8988T (cell line): ENCODE results near the gene PAM.
"Not testable (repeated sequence)": the region's sequence is repeated elsewhere in the genome, so short reads cannot be mapped to it uniquely, and the experiment has no call there.

ENCODE experiments used
- DNase-seq: peaks from one replicate; pipeline ENCODE4 v3.0.0; 2011

The PAM gene

DNA sequence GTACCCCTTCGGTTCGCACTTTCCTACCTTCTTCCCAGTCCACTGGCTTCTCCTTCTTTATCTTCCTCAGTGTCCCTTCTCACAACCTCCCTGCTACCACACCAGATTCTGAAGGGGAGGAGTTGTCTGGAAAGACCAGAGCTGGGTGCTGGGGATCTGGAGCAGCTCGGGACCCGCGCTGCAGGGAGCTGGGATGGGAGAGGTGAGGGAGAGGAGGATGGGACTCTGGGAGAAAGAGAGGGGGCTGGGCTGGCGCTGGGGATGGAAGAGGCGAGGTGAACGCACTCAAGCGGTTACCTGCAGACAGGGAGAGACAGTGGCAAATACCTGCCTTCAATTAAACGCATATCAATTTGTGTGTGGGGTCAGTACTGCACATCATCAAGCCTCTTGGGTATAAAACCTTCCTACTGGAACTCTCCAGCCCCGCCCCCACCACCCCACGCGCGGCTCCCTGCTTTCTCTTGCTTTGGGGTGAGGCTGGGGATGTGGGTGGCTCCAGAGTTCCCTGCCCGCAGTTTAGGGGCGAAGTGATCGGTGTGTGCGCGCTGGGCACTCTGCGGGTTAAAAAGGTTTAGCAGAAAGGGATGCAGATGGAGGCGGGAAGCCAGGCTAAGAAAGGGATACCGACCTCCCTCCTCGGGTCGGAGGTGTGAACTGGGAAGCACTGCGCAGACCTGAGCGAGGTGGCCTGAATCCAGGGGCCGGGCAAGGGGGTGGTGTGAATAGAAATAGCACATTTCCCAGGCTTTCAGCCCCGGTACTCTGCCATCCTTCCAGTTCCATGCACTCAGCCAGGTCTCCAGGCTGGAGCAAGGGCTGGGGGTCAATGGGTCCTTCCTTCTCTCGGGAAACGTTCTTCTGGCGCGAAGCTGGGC lies 977 bp upstream of the PAM start:
- DNase-seq: peak; percentile 43

DNA sequence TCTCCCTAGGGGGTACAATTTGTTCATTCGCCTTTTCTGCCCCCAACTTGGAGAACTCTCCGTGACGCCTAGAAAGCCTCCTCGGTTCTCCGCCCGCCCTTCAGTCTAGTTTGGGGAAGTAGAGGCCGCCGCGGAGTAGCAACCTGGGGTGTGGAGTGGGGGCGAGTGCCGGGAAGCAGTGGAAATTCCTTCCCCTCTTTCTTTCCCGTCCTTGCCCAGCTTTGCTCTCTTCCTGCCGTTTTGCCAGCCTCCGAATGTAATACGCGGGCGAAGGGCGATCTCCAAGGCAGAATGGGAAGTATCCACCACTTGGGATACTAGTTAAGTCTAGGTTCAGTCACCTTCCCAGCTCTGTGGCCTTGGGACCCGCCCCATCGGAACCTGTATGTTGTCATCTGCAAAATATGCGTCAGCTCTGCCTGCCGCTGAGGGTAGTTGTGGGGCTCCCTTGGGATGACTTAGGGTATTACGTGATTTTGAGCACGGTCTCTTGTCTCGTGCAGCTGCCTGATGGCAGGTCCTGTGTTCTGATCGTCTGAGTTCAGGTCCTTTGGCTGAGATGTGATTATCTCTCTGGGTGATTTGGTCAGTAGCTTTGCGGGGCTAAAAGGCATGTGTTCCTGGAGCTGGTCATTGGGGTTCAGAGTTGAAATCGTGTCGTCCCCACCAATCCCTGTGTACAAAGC lies 724 bp downstream of the PAM start:
- DNase-seq: peak; percentile 64

DNA sequence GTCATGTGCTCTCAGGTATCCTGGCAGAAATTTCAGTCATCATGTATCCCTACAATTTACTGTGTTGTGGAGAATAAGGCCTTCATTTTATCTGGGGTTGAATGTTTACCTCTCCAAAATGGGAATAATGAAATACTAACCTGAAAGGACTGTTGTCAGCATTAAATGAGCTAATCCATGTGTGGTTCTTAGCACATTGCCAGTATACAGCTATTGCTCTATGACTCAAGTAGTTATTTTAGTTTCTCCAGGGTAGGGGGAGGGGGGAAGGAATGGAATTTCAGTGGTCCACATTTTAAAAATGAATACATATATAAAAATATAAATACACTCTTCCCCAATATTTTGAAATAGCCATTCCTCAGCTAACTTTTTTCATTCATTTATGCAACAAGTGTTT lies 3.5 kb downstream of the PAM start:
- no peak for DNase-seq

DNA sequence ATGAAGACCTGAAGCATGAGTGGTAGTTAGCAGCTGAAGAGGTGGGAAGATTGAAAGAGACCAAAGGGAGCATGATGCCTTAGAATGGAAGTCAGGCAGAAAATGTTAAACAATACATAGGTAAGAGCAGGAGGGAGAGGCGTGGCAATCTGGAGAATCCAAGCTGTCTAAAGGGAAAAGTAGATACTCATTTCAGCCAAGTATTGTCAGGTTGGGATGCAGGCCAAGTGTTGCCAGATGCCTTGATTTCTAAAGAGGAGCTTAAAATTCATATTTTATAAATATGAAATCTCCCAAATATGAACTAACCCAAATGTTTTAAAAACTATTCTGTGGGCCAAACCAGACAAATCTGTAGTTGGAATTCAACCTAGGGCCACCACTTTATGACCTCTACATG lies 4.2 kb downstream of the PAM start:
- DNase-seq: no peak

DNA sequence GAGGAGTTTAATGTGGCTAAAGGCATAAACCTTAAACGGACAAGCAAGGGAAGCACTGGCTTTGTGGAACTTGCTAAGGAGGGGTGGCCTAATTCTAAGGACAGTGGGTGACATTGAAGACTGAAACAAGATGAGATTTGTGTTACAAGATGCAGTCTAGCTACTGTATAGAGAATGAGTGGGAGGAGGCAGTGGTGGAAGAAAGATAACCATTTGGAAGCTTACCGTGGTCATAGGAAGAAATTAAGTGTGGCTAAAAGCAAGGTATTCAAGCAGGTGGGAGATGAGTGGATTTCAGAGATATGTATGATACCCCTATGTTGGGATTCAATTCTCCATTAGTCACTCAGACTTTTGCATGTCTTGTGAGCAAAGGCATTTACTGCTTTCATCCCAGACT lies 4.6 kb downstream of the PAM start:
- no peak for DNase-seq

DNA sequence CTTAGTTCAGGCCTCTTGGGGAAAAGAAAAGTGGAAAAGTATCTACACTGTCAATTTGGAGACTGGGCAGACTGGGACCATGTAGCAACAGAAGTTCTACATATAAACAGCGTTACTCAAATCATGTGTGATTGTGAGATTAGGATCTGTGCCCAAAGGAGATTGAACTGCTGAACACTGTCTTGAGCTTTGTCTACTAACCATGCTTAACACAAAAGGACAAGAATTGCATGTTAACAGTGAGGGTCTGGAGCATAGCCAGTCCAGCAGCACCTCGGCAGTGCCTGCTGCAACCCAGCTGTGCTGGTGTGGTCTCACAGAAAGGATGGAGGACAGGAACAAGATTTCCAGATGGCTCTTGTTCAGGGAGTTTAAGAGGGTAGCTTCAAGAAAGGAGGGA lies 5.7 kb downstream of the PAM start:
- no peak for DNase-seq

DNA sequence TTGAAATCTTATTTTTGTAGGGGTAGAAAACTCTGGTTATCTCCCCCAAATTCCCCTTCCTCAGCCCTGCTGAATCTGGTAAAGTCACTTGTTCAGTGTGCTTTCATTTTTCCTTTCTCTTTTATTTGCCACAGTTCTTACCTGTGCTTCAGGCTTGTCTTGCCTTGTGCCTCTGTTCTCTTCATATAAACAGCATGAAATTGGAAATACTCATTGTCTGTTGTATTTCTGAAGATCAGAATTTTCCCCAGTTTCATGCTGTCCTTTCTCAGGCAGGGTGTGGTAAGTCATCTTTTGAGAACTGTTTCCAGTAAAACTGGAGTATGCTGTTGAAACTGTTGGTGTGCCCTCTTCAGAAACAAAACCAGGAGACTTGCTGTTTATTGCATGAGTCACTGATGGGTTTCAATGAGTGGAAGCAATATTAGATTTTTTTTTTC lies 7.0 kb downstream of the PAM start:
- no peak for DNase-seq

DNA sequence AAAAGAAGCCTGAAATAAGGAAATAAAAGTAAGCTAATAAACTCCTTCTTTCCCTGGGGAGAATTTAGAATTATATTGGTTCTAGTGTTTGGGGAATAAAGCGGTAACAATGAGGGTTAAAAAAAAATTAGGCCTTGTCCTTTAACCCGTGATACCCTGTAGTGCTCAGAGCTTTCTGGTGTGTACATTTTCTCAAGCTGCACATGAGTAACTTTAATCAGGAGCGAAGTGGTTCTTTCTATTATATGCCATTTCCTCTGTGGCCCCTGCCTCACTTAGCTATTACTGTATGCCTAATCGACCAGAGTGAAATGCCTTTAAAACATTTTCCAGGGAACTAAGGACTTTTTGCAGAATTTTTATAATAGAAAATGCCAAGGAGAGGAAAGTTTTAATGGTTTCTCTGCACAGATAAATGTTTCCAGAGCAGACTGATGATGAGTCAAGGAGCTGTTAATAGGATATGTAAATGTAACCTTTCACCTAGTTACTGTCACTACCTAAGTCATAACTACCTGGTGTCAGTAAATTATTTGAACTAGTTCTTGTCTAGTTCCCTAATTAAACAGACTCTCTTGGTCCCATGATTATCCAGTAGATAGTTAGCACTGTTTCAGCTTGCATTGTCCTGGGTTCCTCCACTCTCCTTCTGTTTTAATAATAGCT lies 7.6 kb downstream of the PAM start:
- DNase-seq: no peak

DNA sequence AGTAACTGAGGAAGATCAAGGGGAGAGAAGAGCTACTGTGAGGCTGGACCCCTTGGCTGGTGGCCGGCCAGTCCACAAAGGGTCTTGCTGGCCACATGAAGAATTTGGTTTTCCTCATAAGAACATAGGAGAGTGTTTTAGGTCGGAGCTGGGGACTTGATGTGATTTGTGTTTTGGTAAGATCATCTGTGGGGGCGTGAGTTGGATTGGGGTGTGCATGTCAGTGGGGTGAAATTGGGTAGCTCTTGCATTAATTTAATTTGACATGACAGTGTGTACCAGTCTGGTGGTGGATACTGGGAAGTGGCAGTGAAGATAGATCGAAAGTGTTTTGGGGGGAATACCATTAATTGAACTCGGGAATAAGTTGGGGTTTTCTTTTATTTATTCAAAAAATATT lies 8.6 kb downstream of the PAM start:
- DNase-seq: no peak

DNA sequence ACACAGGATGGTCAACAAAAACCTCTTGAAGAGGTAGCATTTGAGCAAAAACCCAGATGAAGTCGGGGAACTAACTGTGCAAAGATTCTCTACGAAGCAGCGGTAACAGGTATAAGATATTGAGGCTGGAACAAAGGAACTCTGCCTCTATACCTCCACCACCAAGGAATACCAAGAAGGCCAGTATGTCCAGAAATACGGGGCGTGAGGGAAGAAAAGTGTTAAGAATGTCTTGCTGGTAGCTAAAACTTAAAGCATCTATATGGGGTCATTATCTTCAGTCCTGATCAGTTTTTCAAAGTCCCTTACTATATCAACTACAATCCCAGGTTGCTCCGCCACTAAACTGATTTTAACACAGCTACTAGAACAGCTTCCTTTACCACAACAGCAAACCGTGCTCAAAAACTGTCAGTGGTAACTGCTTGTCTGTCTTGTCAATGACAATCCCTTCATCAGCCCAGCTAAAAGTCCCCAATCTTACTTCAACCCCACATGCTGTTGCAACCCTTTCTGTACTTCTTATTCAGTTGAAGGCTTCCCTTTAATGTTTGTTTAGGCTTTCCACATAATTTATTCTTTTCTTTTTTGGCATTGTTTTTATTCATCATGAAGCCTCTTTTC lies 9.4 kb downstream of the PAM start:
- DNase-seq: no peak

DNA sequence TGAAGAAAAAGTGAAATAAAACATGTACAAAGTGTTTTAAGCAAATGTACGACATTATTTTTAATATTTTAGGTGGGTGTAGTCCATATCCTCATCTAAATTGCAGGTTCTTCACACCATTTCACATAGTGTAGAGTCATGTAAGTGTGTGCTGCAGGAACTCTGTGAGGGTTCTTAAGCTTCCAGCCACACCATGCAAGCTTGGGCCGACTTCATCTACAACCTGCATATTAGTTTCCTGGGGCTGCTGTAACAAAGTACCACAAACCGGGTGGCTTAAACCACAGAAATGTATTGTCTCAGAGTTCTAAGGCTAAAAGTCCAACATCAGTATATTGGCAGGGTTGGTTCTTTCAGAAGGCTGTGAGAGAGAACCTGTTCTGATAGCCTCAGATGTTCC lies 10.2 kb downstream of the PAM start:
- no peak for DNase-seq

DNA sequence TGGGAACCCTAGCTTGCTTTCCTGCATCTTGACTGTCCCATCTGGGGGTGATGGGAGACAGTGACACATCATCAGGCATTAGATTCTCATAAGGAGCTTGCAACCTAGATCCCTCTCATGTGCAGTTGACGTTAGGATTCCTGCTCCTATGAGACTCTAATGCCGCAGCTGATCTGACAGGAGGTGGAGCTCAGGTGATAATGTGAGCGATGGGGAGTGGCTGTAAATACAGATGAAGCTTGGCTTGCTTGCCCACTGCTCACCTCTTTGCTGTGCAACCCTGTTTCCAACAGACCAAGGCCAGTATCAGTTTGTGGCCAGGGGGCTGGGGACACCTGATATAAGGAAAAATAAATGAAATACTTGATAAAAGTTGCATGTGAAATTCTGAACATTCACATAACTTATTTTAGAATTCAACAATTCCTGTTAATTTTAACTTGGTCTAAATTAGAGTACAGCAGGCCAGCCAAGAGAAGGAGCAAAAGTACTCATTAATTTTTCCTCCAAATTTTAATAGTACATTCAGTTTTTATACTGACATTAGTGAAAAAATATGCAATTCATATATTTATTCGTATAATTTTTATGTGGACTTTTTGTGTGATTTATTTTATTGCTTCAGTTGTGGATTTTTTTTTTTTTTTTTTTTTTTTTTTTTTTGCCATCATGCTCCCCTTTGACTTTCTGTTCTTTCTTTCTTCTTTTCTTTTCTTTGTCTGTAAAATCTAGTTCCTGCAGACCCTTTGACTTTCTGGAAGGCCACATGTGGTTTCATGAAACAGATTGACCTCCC lies 11.4 kb downstream of the PAM start:
- no peak for DNase-seq

DNA sequence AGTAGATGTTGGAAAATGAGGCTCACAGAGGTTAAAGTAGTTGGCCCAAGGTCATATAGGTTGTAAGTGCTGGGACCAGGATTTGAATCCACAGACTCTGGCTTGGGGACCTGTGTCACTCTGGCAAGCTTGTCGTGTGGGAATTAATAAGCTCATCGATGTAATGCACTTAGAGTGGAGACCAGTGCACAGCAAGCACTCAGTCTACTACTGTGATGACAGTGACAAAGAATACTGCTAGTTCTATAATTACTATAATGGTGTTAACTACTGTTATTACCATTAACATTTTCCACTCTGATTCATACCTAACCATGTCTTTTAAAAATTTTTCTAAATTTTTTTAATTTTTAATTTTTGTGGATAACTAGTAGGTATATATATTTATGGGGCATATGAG lies 12.8 kb downstream of the PAM start:
- DNase-seq: no peak

DNA sequence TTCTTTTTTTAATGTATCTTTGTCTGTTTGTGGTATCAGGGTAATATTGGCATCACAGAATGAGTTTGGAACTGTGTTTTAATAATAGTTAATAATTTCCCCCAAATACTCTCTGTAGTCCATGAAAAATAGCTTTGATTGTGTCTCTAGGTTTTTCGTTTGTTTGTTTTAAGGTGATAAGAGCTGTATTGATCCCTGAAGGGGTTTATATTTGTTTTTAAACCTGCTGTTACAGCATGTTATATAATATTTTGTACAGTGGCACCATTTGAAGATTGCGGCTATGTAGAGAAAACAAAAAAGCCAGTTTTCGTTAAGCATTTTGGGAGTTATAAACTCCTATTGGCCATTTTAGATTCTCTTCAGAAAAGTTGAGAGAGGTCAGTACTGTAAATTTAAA lies 15.7 kb downstream of the PAM start:
- no peak for DNase-seq

DNA sequence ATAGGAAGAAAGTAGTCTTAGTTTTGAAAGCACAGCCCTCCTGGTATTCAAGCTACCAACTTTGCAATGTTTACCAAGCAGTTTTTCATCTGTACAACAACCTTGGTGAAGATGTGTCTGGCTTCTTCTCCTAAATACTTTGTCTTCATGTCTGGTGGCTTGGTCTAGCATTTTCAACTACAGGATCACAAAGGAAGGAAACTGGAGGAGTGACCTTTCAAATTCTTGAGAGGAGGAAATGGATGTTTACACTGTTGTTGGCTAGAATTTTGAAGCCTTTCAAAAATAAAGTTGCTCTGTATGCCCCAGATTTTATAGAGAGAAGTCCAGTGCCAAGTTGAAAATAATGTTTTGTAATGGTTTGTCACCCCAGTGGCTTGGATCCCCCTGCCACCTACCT lies 16.3 kb downstream of the PAM start:
- DNase-seq: no peak

DNA sequence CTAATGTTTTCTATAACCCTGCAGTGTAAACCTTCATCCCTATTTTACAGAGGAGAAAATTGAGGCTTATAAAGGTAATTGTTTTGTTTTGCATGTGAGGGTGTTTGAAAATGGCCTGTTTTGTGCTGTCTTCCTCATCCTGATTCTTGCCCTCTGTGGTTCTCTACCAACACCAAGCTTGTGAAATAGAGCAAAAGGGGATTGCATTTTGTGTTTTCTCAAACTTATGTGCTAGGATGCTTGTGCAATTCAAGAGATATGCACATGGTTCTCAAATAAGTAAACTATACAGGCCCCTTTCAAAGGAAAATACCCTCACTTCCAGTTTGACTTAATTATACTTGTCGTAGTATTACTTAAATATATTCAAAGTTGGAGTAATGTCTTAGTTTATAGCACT lies 17.2 kb downstream of the PAM start:
- DNase-seq: no peak

DNA sequence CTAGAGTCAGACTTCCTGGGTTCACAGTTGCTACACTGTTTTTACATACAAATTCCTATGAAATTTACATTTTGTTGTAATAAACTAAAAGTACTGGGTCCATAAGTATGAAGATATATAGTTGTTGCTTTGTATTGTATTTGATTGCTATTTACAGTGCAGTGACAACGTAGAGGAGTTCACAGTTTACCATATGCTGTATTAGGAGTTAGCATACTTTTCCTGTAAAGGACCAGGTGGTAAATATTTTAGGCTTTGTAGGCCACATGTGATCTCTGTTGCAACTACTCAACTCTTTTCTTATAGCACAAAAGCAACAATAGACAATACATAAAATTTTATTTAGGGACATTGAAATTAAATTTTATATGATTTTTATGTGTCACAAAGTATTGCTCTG lies 18.0 kb downstream of the PAM start:
- no peak for DNase-seq

DNA sequence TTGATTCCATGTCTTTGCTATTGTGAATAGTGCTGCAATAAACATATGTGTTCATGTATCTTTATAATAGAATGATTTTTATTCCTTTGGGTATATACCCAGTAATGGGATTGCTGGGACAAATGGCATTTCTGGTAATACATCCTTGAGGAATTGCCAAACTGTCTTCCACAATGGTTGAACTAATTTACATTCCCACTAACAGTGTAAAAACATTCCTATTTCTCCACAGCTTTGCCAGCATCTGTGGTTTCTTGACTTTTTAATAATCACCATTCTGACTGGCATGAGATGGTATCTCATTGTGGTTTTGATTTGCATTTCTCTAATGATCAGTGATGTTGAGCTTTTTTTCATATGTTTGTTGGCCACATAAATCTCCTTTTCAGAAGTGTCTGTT lies 20.7 kb downstream of the PAM start:
- not testable (repeated sequence) for DNase-seq

DNA sequence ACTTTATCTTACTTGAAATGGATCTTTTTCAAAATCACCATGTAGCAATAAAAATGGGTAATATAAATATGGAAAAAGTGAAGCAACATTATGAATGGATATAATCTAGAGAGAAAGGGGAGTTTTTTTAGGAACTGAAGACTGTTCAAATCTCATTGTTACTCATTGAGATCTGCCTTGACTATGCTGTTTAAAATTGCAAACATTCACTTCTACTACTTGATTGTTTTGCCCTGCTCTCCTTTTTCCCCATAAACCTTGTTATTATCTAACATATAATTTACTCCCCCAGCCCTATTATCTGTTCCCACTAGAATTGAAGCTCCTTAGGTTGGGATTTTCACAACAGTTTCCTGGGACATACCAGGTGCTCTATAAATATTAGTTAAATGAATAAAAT lies 22.0 kb downstream of the PAM start:
- no peak for DNase-seq

DNA sequence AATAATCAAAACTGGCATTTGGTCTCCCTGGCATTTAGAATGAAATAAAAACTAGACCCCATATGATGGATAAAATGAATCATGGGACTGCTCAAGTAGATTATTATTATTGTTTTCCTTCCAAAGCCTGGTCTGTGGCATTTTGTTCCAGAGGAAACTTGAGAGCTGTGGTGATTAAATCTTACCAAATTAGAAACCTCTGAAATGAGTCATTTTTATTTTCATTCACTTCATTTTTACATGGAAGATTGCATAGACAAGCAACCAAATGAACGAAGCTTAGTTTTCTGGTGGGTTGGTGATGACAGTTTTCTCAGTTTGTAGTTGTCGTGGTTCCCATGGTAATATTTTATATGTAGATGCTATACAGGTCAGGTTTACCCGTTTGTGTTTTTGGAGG lies 23.4 kb downstream of the PAM start:
- no peak for DNase-seq

DNA sequence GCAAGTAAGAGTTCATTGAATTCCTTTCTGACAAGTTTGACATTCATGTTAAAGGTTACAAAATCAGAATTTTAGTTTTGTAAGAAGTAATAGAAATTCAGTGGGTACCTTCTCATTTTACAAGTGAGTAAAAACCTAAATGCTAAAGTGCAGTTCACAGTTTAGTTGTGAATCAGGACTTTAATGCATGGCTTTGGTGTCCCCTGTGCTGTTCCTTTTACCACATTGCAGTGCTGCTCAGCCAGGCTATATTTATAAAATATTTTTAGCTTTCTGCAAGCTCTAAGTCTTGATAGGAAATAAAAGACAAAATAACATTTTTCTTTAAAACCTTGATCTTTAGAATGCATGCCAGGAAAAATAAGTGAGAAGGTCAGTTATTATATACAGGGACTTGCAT lies 26.3 kb downstream of the PAM start:
- DNase-seq: no peak

DNA sequence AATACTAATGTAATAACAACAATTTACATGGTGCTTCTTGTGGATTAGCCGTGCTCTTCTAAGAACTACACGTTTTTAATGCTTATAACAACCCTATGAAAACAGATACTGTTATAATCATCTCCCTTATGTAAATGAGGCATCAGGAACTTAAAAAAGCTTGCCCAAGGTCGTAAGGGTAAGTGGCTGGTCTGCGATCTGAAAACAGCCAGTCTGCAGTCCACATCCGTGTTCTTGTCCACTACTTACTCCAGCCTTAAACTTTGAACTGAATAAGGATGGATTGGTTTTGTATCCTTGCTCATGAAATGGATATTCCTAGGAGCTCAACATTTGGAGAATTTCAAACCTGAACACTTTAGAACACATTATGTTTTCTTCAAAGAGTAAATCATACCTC lies 26.7 kb downstream of the PAM start:
- DNase-seq: no peak
